H1 (cell line): ENCODE data around the gene MAP3K13. TPM values are rescaled to one million over a fixed set of nuclear protein-coding genes. Genes with fewer than 3 reads are reported as not detected.

Experiments used
- CTCF ChIA-PET: fragments of 300-600 bp; sonication (Branson Sonifier 250); formaldehyde crosslinking; loops from one replicate; lab custom pipeline; 2021; ENCODE audit not compliant: partially characterized antibody; lab: Charles Lee
- POLR2A ChIA-PET: fragments of 300-600 bp; sonication (Branson Sonifier 250); formaldehyde crosslinking; loops from one replicate; lab custom pipeline; 2021; ENCODE audit warnings: inconsistent platforms; ENCODE audit not compliant: partially characterized antibody; lab: Charles Lee
- DNase-seq, 2 experiments: peaks; one replicate each; pipeline versions ENCODE4 v3.0.0 to v3.0.0-alpha.2; 2010 to 2022; ENCODE audit warnings: low spot score in 2 of 2, low read depth in 1 of 2, mixed read lengths in 1 of 2
- FAIRE-seq: peaks from 2 replicates; lab custom pipeline; 2011; peaks lifted over from hg19 to GRCh38; lab: Jason Lieb, UNC
- H2AFZ ChIP-seq: 2 replicates; pipeline ENCODE4 v1.8.1; 2012; ENCODE audit warnings: low read length, inconsistent platforms
- H2AK5ac ChIP-seq: 2 replicates; pipeline ENCODE4 v1.6.1; 2013; ENCODE audit warnings: low read depth, low read length
- H2BK120ac ChIP-seq: replicated peaks from 2 replicates; pipeline ENCODE3; 2013; ENCODE audit warnings: low read depth, low read length, inconsistent platforms
- H2BK12ac ChIP-seq: 2 replicates; pipeline ENCODE4 v1.6.1; 2013; ENCODE audit warnings: low read depth, low read length
- H2BK15ac ChIP-seq: 2 replicates; pipeline ENCODE4 v1.6.1; 2013; ENCODE audit warnings: low read length
- H2BK20ac ChIP-seq: 2 replicates; pipeline ENCODE4 v1.6.1; 2013; ENCODE audit warnings: low read length
- H2BK5ac ChIP-seq: 2 replicates; pipeline ENCODE4 v1.6.1; 2013; ENCODE audit warnings: low read depth, low read length
- H3K14ac ChIP-seq: 2 replicates; pipeline ENCODE4 v1.6.1; 2013; ENCODE audit warnings: inconsistent platforms; ENCODE audit not compliant: insufficient read length
- H3K18ac ChIP-seq: 2 replicates; pipeline ENCODE4 v1.6.1; 2013; ENCODE audit warnings: low read length; ENCODE audit errors: extremely low read depth
- H3K23ac ChIP-seq: 2 replicates; pipeline ENCODE4 v1.6.1; 2013; ENCODE audit warnings: inconsistent platforms; ENCODE audit not compliant: insufficient read length
- H3K23me2 ChIP-seq: 2 replicates; pipeline ENCODE4 v1.6.1; 2013; ENCODE audit warnings: low read depth, low read length
- H3K27ac ChIP-seq: 2 replicates; pipeline ENCODE4 v1.6.1; 2011; ENCODE audit warnings: low read depth, low read length, inconsistent platforms
- H3K27me3 ChIP-seq, 4 experiments: replicated peaks in 1 of 4; 1 replicate in 1 of 4; 2 replicates in 3 of 4; pipeline versions ENCODE4 v1.6.1 to v1.8.1; 2011 to 2013; ENCODE audit warnings: low read length in 3 of 4, mild to moderate bottlenecking in 3 of 4, inconsistent platforms in 2 of 4, mixed read lengths in 2 of 4, moderate library complexity in 1 of 4; ENCODE audit not compliant: control insufficient read depth in 3 of 4, insufficient read depth in 3 of 4; ENCODE audit errors: extremely low read depth in 1 of 4
- H3K36me3 ChIP-seq, 4 experiments: 2 replicates each; pipeline versions ENCODE4 v1.6.1 to v1.8.1; 2011 to 2013; ENCODE audit warnings: mild to moderate bottlenecking in 4 of 4, low read length in 3 of 4, moderate library complexity in 2 of 4, control low read depth in 1 of 4, inconsistent platforms in 1 of 4; ENCODE audit not compliant: insufficient read depth in 4 of 4, control insufficient read depth in 2 of 4
- H3K4ac ChIP-seq: replicated peaks from 2 replicates; pipeline ENCODE3; 2013; ENCODE audit warnings: low read length, low read depth, mixed read lengths, inconsistent platforms; ENCODE audit not compliant: insufficient read length
- H3K4me1 ChIP-seq, 4 experiments: replicated peaks in 1 of 4; 1 replicate in 1 of 4; 2 replicates in 3 of 4; pipeline versions ENCODE4 v1.6.1 to v1.8.1; 2011 to 2013; ENCODE audit warnings: low read length in 3 of 4, inconsistent platforms in 2 of 4, mixed read lengths in 1 of 4; ENCODE audit not compliant: insufficient read depth in 4 of 4, control insufficient read depth in 3 of 4
- H3K4me2 ChIP-seq, 2 experiments: 2 replicates each; pipeline versions ENCODE4 v1.6.1 to v1.8.1; 2011 to 2013; ENCODE audit warnings: low read depth in 2 of 2, low read length in 2 of 2, control low read depth in 1 of 2, inconsistent platforms in 1 of 2, mild to moderate bottlenecking in 1 of 2; ENCODE audit not compliant: insufficient read depth in 1 of 2
- H3K4me3 ChIP-seq, 4 experiments: fragments of 200-600, 300-600 bp in 1 of 4; sonication (generic), shearing (Covaris generic), sonication (Bioruptor Twin) in 1 of 4; 2 replicates each; pipeline versions ENCODE4 v1.5.1 to v1.8.1; 2011 to 2016; ENCODE audit warnings: low read length in 4 of 4, low read depth in 3 of 4, control low read depth in 2 of 4, inconsistent platforms in 2 of 4, mild to moderate bottlenecking in 2 of 4, mixed read lengths in 1 of 4, moderate library complexity in 1 of 4; ENCODE audit not compliant: insufficient read depth in 2 of 4; ENCODE audit errors: extremely low read depth in 1 of 4
- H3K56ac ChIP-seq: replicated peaks from 2 replicates; pipeline ENCODE3; 2013; ENCODE audit warnings: low read depth, mild to moderate bottlenecking, mixed read lengths, low read length, inconsistent platforms; ENCODE audit not compliant: insufficient read length
- H3K79me1 ChIP-seq: 2 replicates; pipeline ENCODE4 v1.6.1; 2013; ENCODE audit warnings: low read depth, low read length, control low read depth
- H3K79me2 ChIP-seq, 2 experiments: 2 replicates each; pipeline versions ENCODE4 v1.6.1 to v1.8.1; 2012 to 2013; ENCODE audit warnings: low read length in 2 of 2, mild to moderate bottlenecking in 2 of 2, inconsistent platforms in 1 of 2; ENCODE audit not compliant: insufficient read depth in 2 of 2, control insufficient read depth in 1 of 2
- H3K9ac ChIP-seq, 4 experiments: replicated peaks in 1 of 4; 1 replicate in 1 of 4; 2 replicates in 3 of 4; pipeline versions ENCODE4 v1.6.1 to v1.8.1; 2011 to 2013; ENCODE audit warnings: low read depth in 3 of 4, low read length in 3 of 4, control low read depth in 2 of 4, mild to moderate bottlenecking in 2 of 4, moderate library complexity in 2 of 4, inconsistent platforms in 1 of 4; ENCODE audit errors: extremely low read depth in 1 of 4
- H3K9me3 ChIP-seq, 2 experiments: 2 replicates each; pipeline versions ENCODE4 v1.6.1 to v1.8.1; 2012 to 2013; ENCODE audit warnings: mild to moderate bottlenecking in 2 of 2, moderate library complexity in 2 of 2, control low read depth in 1 of 2, inconsistent platforms in 1 of 2, low read depth in 1 of 2, low read length in 1 of 2, mixed read lengths in 1 of 2; ENCODE audit not compliant: insufficient read depth in 2 of 2
- H4K20me1 ChIP-seq, 2 experiments: replicated peaks in 1 of 2; 2 replicates each; pipeline versions ENCODE3 to v1.8.1; 2011 to 2013; ENCODE audit warnings: inconsistent platforms in 2 of 2, low read length in 2 of 2, mild to moderate bottlenecking in 1 of 2; ENCODE audit not compliant: insufficient read depth in 2 of 2, control insufficient read depth in 1 of 2
- H4K5ac ChIP-seq: 2 replicates; pipeline ENCODE4 v1.6.1; 2013; ENCODE audit warnings: low read length, low read depth, mixed read lengths, inconsistent platforms; ENCODE audit not compliant: insufficient read length
- H4K8ac ChIP-seq: 2 replicates; pipeline ENCODE4 v1.8.0; 2013; ENCODE audit warnings: mild to moderate bottlenecking, moderate library complexity, low read length, inconsistent platforms; ENCODE audit not compliant: insufficient read depth; ENCODE audit errors: extremely low read depth
- H4K91ac ChIP-seq: replicated peaks from 2 replicates; pipeline ENCODE3; 2013; ENCODE audit warnings: low read length, mixed read lengths, inconsistent platforms; ENCODE audit not compliant: insufficient read length
- ASH2L ChIP-seq: fragments of 200-600, 300-600 bp; sonication (generic); IDR thresholded peaks from one replicate; pipeline ENCODE4 v1.7.1; 2017; ENCODE audit warnings: low read length
- E2F6 ChIP-seq: IDR thresholded peaks from 2 replicates; pipeline ENCODE4 v1.6.1; 2012; ENCODE audit warnings: inconsistent platforms
- EGR1 ChIP-seq: IDR thresholded peaks from 2 replicates; pipeline ENCODE4 v1.6.1; 2011; ENCODE audit warnings: low read depth, low read length, borderline replicate concordance
- HDAC2 ChIP-seq, 2 experiments: fragments of 300-600 bp in 1 of 2; sonication (generic) in 1 of 2; IDR thresholded peaks; 2 replicates each; pipeline ENCODE4 v1.6.1; 2011 to 2012; ENCODE audit warnings: low read depth in 2 of 2, low read length in 2 of 2, mild to moderate bottlenecking in 2 of 2, moderate library complexity in 2 of 2, borderline replicate concordance in 1 of 2, inconsistent platforms in 1 of 2
- KDM1A ChIP-seq: fragments of 200-600, 300-600 bp; sonication (generic); IDR thresholded peaks from 2 replicates; pipeline ENCODE4 v1.7.1; 2016; ENCODE audit warnings: mild to moderate bottlenecking, low read length, borderline replicate concordance
- KDM4A ChIP-seq: IDR thresholded peaks from one replicate; pipeline ENCODE4 v1.7.1; 2012; ENCODE audit warnings: low read depth, mild to moderate bottlenecking, moderate library complexity, low read length, inconsistent platforms; ENCODE audit not compliant: severe bottlenecking
- NANOG ChIP-seq: IDR thresholded peaks from 2 replicates; pipeline ENCODE4 v1.6.1; 2011; ENCODE audit warnings: low read length, low read depth, mild to moderate bottlenecking, inconsistent platforms; ENCODE audit not compliant: insufficient read depth, poor library complexity, severe bottlenecking
- PHF8 ChIP-seq: fragments of 200-600 bp; sonication (generic); conservative IDR thresholded peaks from 2 replicates; pipeline ENCODE4 v1.7.1; 2012; ENCODE audit warnings: low read depth, mild to moderate bottlenecking, inconsistent platforms, low read length, moderate library complexity
- RBBP5 ChIP-seq: IDR thresholded peaks from 2 replicates; pipeline ENCODE4 v1.7.1; 2012; ENCODE audit warnings: low read depth, mild to moderate bottlenecking, inconsistent platforms, low read length, moderate library complexity, borderline replicate concordance
- SIRT6 ChIP-seq: IDR thresholded peaks from one replicate; pipeline ENCODE4 v1.7.1; 2012; ENCODE audit warnings: low read length, inconsistent platforms
- SP2 ChIP-seq: IDR thresholded peaks from 2 replicates; pipeline ENCODE4 v1.6.1; 2012; ENCODE audit warnings: mild to moderate bottlenecking, low read length, inconsistent platforms
- SRF ChIP-seq: IDR thresholded peaks from 2 replicates; pipeline ENCODE4 v1.6.1; 2011; ENCODE audit warnings: mild to moderate bottlenecking, low read depth, low read length, moderate library complexity
- SUZ12 ChIP-seq: fragments of 200-600 bp; sonication (generic); IDR thresholded peaks from 2 replicates; pipeline ENCODE4 v1.6.1; 2012; ENCODE audit warnings: mild to moderate bottlenecking, inconsistent platforms, low read length, moderate library complexity, mixed read lengths
- WGBS, 2 experiments: shearing (Covaris generic) in 1 of 2; methylation state at CpG; one replicate each; pipeline versions ENCODE4 v1.1.6 to v1.1.7; 2013 to 2015; ENCODE audit warnings: low lambda C conversion rate in 2 of 2, mixed read lengths in 2 of 2, inconsistent platforms in 1 of 2, low coverage in 1 of 2, missing lambda C conversion rate in 1 of 2; ENCODE audit not compliant: insufficient replicate concordance in 2 of 2, insufficient coverage in 1 of 2, insufficient read length in 1 of 2; ENCODE audit errors: extremely low coverage in 1 of 2, missing lambda C conversion rate in 1 of 2; 5-methylcytosine and 5-hydroxymethylcytosine counted together
- polyA plus RNA-seq, 7 experiments: library from polyadenylated mRNA; depleted of rRNA in 3 of 7; stranded (reverse) in 5 of 7; unstranded in 2 of 7; fragments of >200 nt in 5 of 7; fragments of 200-250 nt in 2 of 7; gene quantifications; 1 replicate in 5 of 7; 2 replicates in 1 of 7; 4 replicates in 1 of 7; pipeline versions ENCODE4 v1.2.1 to v1.2.3, GENCODE V29; 2011 to 2013; ENCODE audit warnings: missing spikeins in 2 of 7, mixed read lengths in 2 of 7
- total RNA-seq: library from RNA; stranded (reverse); fragmentation: NEBNext Ultra II Directional; extraction: Animal tissue kit (Norgen Biotek cat#: 25700); gene quantifications from 2 replicates; pipeline ENCODE4 v1.2.1, GENCODE V29; 2021

The MAP3K13 gene
- total and polyA plus RNA-seq, 2 of the 8 experiments (the other 6 are each of a cell fraction or from before 2014, with no cell fraction given): 6.8 to 17.9 TPM

- H3K9ac ChIP-seq: no peak overlapping the region; a peak in 1 of 7 replicates
- no peak overlapping the region for H3K4ac ChIP-seq
- FAIRE-seq (no peak), DNase-seq (no peak)
- no peaks in the 10 kb centered on the region for H3K23me2 ChIP-seq
- POLR2A ChIA-PET: interaction anchor here (1.0 to 1.5 kb wide), 2 partner anchors 15 kb away, joined by 4 to 6 read pairs; partner anchors contain the start of gene TMEM41A
- H4K91ac ChIP-seq: no peak overlapping the region
- H2AK5ac ChIP-seq: no peak overlapping the region
- H3K27me3 ChIP-seq: no peaks in the 10 kb centered on the region
- peaks cover 0 to 2% (median under 1%) of the 10 kb centered on the region in 4 experiments; a peak in 3 of 8 replicates for H3K36me3 ChIP-seq
- no peak overlapping the region for H2BK15ac ChIP-seq
- CTCF ChIA-PET: interaction anchor here (0.7 to 1.4 kb wide), 4 partner anchors 11 to 1656 kb away, joined by 3 to 6 read pairs (median 4); no protein-coding TSS in a partner anchor
- H2BK120ac ChIP-seq: no peak overlapping the region
- 87% methylated on average over 3 of the region's 3 CpGs; no CpG with 5 or more reads in 1 of the 2 experiments for WGBS, 2 experiments
- H3K56ac ChIP-seq: no peak overlapping the region
- no peak overlapping the region for H3K14ac ChIP-seq
- H3K4me3 ChIP-seq: no peak overlapping the region
- H4K8ac ChIP-seq: no peak overlapping the region
- no peak overlapping the region for H4K5ac ChIP-seq
- H3K18ac ChIP-seq: no peak overlapping the region
- H3K23ac ChIP-seq: no peak overlapping the region
- no peaks in the 10 kb centered on the region for H3K79me2 ChIP-seq
- no peak overlapping the region for H2BK5ac ChIP-seq
- no peaks in the 10 kb centered on the region for H4K20me1 ChIP-seq
- H2AFZ ChIP-seq: no peak overlapping the region
- H3K4me1 ChIP-seq: no peaks in the 10 kb centered on the region
- no peak overlapping the region for H2BK12ac ChIP-seq
- no peak overlapping the region for H3K4me2 ChIP-seq
- no peak overlapping the region for H3K27ac ChIP-seq
- H3K9me3 ChIP-seq: no peaks in the 10 kb centered on the region
- H2BK20ac ChIP-seq: no peak overlapping the region
- no peaks in the 10 kb centered on the region for H3K79me1 ChIP-seq
- no peak for TF ChIP-seq SRF
- TF ChIP-seq SP2: no peak
- no peak for TF ChIP-seq SUZ12
- no peak for TF ChIP-seq KDM1A
- TF ChIP-seq RBBP5: no peak
- TF ChIP-seq SIRT6: no peak
- no peak for TF ChIP-seq EGR1
- TF ChIP-seq ASH2L: no peak
- no peak for TF ChIP-seq KDM4A
- TF ChIP-seq NANOG: no peak
- no peak for TF ChIP-seq PHF8
- TF ChIP-seq E2F6: no peak
- TF ChIP-seq HDAC2 (IDR thresholded peaks at IDR 0.05; ENCODE audit: borderline replicate concordance in 1 of 2, low read depth in 2 of 2, low read length in 2 of 2): no peak
Observed at GRCh38 chr3:185484296-185484695, 121.4 kb downstream of the MAP3K13 start.
